ENCODE results near the gene AKAP8L.

AKAP8L gene

DNA sequence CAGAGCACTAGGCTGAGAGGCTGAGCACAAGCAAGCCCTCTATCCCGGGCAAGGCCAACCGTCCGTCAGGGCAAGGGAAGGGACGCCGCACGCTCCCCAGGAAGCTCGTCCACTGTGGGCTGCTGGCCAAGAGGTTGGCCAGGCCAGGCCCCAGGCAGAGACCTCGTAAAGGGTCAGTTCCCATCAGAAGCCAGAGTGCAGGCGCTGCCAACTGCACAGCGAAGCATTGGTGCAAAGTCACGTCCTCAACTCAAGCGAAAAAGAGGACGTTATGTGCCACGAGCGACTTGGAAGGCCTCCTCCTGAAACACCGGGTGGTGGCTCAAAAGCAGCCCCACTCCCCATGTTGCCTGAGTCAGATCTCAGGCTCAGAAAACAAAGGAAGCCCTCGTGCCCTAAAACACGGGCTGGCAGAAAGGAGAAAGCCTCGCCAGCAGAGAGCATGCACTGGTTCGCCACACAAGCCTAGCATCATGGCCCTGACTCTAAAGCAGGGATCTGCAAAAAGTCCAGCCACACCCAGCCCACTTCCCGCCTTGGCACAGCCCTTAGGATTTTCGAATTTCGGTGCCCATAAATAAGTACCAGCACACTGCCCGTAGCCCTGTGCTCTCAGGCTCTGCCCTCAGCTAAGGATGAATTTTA lies 43.9 kb downstream of the AKAP8L start:
- TF ChIP-seq, protein P1, sequence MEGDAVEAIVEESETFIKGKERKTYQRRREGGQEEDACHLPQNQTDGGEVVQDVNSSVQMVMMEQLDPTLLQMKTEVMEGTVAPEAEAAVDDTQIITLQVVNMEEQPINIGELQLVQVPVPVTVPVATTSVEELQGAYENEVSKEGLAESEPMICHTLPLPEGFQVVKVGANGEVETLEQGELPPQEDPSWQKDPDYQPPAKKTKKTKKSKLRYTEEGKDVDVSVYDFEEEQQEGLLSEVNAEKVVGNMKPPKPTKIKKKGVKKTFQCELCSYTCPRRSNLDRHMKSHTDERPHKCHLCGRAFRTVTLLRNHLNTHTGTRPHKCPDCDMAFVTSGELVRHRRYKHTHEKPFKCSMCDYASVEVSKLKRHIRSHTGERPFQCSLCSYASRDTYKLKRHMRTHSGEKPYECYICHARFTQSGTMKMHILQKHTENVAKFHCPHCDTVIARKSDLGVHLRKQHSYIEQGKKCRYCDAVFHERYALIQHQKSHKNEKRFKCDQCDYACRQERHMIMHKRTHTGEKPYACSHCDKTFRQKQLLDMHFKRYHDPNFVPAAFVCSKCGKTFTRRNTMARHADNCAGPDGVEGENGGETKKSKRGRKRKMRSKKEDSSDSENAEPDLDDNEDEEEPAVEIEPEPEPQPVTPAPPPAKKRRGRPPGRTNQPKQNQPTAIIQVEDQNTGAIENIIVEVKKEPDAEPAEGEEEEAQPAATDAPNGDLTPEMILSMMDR (IDR thresholded peaks at IDR 0.05; ENCODE audit: borderline replicate concordance, insufficient read depth, low read depth, low read length) = no peak
- H3K4me3 ChIP-seq (ENCODE audit: low read depth, low read length) = no peak overlapping the region

DNA sequence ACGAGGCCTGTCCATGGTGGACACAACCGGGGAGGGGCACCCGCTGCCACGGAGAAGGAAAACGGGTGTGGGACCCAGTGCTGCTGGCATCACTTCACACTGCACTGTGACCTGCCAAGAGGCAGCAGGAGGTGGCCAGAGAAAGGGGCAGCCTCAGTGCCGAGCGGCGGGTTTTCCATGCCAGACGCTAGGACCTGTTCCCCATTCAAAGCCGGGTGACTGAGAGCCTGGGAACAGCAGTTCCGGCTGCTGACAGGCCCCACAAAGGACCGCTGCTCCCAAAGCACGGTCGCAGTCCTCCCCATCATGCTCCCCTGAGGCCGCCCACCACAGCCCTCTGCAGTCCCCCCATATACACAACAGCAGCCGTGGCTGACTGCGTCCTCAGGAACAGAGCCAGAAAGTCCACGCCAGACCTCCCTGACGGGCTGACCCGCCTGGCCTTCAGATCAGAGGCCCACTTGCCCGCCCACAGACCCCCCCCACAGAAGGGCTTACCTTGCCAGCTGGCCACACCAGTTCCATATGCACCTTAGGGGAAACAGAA lies 44.6 kb downstream of the AKAP8L start:
- H3K4me3 ChIP-seq (ENCODE audit: low read depth, low read length) = no peak overlapping the region
- TF ChIP-seq, protein P1 (IDR thresholded peaks at IDR 0.05; ENCODE audit: borderline replicate concordance, insufficient read depth, low read depth, low read length) = no peak

DNA sequence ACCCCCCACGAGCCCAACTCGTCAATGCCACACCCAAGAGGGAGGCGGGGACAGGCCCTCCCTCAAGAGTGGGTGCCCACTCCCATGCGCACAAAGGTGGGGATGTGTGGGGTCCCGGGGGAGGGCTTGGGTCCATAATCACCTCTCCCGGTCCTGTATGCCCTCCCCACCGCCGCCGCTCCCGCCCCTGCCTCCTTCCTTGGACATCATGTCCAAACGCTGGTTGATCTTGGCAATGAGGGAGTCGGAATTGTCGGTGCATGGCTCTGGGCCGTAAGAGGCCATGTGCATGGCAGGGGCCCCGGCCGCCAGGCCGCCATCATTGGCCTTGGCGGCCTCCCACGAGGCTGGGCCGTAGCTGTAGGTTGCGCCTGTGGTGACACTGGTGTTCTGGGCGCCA lies 45.1 kb downstream of the AKAP8L start:
- H3K4me3 ChIP-seq (ENCODE audit: low read depth, low read length) = no peak overlapping the region
- TF ChIP-seq, protein P1 (IDR thresholded peaks at IDR 0.05; ENCODE audit: borderline replicate concordance, insufficient read depth, low read depth, low read length) = no peak

DNA sequence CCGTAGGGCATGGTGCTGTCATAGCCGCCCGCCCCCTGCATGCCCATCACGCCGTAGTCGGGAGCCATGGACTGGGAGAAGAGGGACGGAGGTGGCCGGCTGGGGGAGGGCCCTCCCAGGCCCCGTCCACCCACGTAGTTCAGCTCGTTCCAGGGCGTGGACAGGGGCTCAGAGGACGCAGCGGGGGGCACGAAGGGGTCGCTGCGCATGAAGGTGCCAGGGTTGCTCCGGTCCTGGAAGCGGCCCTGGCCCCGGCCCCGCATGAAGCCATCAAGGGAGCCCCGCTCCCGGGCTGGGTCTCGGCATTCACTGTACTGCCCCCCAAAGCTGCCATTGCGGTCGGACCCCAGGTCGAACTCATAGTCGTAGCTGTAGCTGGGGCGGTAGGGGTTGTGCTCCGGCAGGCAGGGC lies 45.9 kb downstream of the AKAP8L start:
- no peak overlapping the region for H3K4me3 ChIP-seq (ENCODE audit: low read depth, low read length)
- TF ChIP-seq, protein P1 (IDR thresholded peaks at IDR 0.05; ENCODE audit: borderline replicate concordance, insufficient read depth, low read depth, low read length) = no peak

DNA sequence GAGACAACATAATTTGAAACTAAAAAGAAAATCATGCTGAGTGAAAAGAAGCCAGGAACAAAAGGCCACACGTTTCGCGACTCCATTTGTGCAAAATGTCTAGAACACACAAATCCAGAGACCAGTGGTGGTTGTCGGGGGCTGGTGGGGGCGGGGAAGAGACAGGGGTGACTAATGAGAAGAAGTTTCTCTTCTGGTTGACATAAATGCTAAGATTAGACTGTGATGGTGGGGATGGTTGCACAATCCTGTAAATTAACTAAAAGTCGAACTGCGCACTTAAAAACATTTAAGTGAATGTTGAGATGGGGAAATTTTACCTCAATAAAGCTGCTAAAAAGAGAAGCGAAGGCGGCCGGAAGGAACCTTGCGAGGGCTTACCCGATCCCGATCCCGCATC lies 46.3 kb downstream of the AKAP8L start:
- TF ChIP-seq, protein P1 (IDR thresholded peaks at IDR 0.05; ENCODE audit: borderline replicate concordance, insufficient read depth, low read depth, low read length) = no peak
- H3K4me3 ChIP-seq (ENCODE audit: low read depth, low read length) = no peak overlapping the region

DNA sequence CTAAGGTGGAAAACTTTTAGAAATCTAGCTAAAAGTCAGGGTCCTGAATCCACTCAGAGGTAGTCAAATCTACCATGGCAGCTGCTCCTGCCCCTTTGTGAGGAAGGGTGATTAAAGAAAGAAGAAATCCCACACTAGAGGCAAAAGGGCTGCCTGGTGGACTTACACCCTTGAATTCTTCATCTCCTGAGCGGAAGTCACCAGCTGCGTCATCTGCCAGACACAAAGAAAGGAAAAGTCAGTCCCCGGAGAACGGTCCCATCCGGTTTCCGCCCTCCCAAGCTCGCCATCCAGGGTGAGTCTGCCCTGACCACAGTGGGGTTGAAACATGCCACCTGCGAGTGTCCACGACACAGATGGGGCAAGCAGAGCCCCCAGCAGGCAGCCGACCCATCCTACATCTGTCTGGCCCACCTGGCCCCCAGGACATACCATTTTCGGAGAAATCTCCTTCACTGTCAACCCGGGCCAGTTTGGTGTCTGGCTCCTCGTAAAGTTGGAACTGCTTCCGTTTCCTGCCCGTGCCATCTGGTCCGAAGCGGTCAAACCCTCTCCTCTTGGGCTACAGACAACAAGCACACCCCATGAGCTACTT lies 46.9 kb downstream of the AKAP8L start:
- TF ChIP-seq, protein P1 (IDR thresholded peaks at IDR 0.05; ENCODE audit: borderline replicate concordance, insufficient read depth, low read depth, low read length) = no peak
- H3K4me3 ChIP-seq (ENCODE audit: low read depth, low read length) = no peak overlapping the region

DNA sequence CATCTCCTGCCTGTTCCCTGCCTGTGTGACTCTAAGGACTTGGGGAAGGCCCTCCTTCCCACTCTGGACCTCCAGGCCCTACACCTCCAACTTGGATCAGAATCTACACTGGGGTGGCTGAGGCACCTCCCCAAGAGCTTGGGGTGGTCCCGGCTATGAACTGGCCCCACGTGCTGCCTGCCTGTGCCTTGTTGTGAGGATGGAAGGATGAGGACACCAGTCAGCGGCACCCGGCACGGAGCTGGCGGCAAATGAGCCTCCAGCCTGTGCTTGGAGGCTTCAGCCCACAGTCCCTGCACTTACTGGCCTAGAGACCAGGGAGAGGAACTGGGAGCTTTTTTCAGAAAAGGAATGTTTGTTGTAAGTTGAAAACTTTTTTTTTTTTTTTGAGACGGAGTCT lies 47.7 kb downstream of the AKAP8L start:
- TF ChIP-seq, protein P1 (IDR thresholded peaks at IDR 0.05; ENCODE audit: borderline replicate concordance, insufficient read depth, low read depth, low read length) = no peak
- no peak overlapping the region for H3K4me3 ChIP-seq (ENCODE audit: low read depth, low read length)
